ENCODE data around the gene CLDN16. TPM values are rescaled to one million over a fixed set of nuclear protein-coding genes. Genes with fewer than 3 reads are reported as not detected.

CLDN16 gene
- total RNA-seq, 2 experiments from 2014 or later = not detected

- H3K27ac Mint-ChIP-seq = no peak overlapping the region
- Histone ChIP-seq H3K4me3 (ENCODE audit: low read length) (no peak overlapping the region), H3K9me3 (ENCODE audit: control insufficient read depth in 1 of 2, insufficient read depth in 1 of 2, low read length in 2 of 2) (no peaks in the 10 kb centered on the region), H3K27ac (ENCODE audit: low read depth in 1 of 2, low read length in 2 of 2) (no peak overlapping the region), H3K27me3 (ENCODE audit: control insufficient read depth in 1 of 2, insufficient read depth in 2 of 2, low read length in 2 of 2) (peaks cover 0 to 4% of the 10 kb centered on the region in 2 experiments), H3K36me3 (ENCODE audit: insufficient read depth, low read length) (no peaks in the 10 kb centered on the region), H3K4me1 (ENCODE audit: insufficient read depth, low read length) (no peaks in the 10 kb centered on the region)
- no peaks in the 10 kb centered on the region for H3K4me1 Mint-ChIP-seq (ENCODE audit: low read depth)
- no peak for DNase-seq
- ChIA-PET CTCF (no interaction called here), POLR2A (no interaction called here)
- H3K27me3 Mint-ChIP-seq = peaks cover 41% of the 10 kb centered on the region
- H3K4me3 Mint-ChIP-seq = no peak overlapping the region
- intact Hi-C loops (cut with DNase I, micrococcal nuclease) = no loop called here
- TF ChIP-seq, protein P1, sequence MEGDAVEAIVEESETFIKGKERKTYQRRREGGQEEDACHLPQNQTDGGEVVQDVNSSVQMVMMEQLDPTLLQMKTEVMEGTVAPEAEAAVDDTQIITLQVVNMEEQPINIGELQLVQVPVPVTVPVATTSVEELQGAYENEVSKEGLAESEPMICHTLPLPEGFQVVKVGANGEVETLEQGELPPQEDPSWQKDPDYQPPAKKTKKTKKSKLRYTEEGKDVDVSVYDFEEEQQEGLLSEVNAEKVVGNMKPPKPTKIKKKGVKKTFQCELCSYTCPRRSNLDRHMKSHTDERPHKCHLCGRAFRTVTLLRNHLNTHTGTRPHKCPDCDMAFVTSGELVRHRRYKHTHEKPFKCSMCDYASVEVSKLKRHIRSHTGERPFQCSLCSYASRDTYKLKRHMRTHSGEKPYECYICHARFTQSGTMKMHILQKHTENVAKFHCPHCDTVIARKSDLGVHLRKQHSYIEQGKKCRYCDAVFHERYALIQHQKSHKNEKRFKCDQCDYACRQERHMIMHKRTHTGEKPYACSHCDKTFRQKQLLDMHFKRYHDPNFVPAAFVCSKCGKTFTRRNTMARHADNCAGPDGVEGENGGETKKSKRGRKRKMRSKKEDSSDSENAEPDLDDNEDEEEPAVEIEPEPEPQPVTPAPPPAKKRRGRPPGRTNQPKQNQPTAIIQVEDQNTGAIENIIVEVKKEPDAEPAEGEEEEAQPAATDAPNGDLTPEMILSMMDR (IDR thresholded peaks at IDR 0.05) = no peak
- no peaks in the 10 kb centered on the region for H3K36me3 Mint-ChIP-seq (ENCODE audit: low read depth)
- no peak for ATAC-seq (ENCODE audit: poor library complexity)
- H3K9me3 Mint-ChIP-seq = peaks cover 2% of the 10 kb centered on the region
Measured at GRCh38 chr3:190435618-190436017, 47.7 kb downstream of the CLDN16 start.

- intact Hi-C loops (cut with DNase I, micrococcal nuclease) = no loop called here
- peaks cover 2% of the 10 kb centered on the region for H3K9me3 Mint-ChIP-seq
- no peak overlapping the region for H3K4me3 Mint-ChIP-seq
- TF ChIP-seq, protein P1 (IDR thresholded peaks at IDR 0.05) = no peak
- CTCF ChIA-PET = no interaction called here
- POLR2A ChIA-PET = no interaction called here
- no peaks in the 10 kb centered on the region for H3K4me1 ChIP-seq (ENCODE audit: insufficient read depth, low read length)
- no peak overlapping the region for H3K4me3 ChIP-seq (ENCODE audit: low read length)
- no peak overlapping the region for H3K27ac Mint-ChIP-seq
- peaks cover 41% of the 10 kb centered on the region for H3K27me3 Mint-ChIP-seq
- no peaks in the 10 kb centered on the region for H3K36me3 Mint-ChIP-seq (ENCODE audit: low read depth)
- no peaks in the 10 kb centered on the region for H3K9me3 ChIP-seq (ENCODE audit: control insufficient read depth in 1 of 2, insufficient read depth in 1 of 2, low read length in 2 of 2)
- no peaks in the 10 kb centered on the region for H3K4me1 Mint-ChIP-seq (ENCODE audit: low read depth)
- no peaks in the 10 kb centered on the region for H3K36me3 ChIP-seq (ENCODE audit: insufficient read depth, low read length)
- no peak for ATAC-seq (ENCODE audit: poor library complexity)
- peaks cover 0 to 4% of the 10 kb centered on the region in 2 experiments for H3K27me3 ChIP-seq (ENCODE audit: control insufficient read depth in 1 of 2, insufficient read depth in 2 of 2, low read length in 2 of 2)
- no peak for DNase-seq
- no peak overlapping the region for H3K27ac ChIP-seq (ENCODE audit: low read depth in 1 of 2, low read length in 2 of 2)
Measured at GRCh38 chr3:190436331-190436730, 48.4 kb downstream of the CLDN16 start.

GRCh38 chr3:190442240-190442639 is 54.3 kb downstream of the CLDN16 start:
- TF ChIP-seq, protein P1 (IDR thresholded peaks at IDR 0.05) = no peak
- no peaks in the 10 kb centered on the region for H3K36me3 ChIP-seq (ENCODE audit: insufficient read depth, low read length)
- no peaks in the 10 kb centered on the region for H3K9me3 ChIP-seq (ENCODE audit: control insufficient read depth in 1 of 2, insufficient read depth in 1 of 2, low read length in 2 of 2)
- ATAC-seq (ENCODE audit: poor library complexity) (no peak), DNase-seq (no peak)
- Mint-ChIP-seq H3K27ac (no peak overlapping the region), H3K36me3 (ENCODE audit: low read depth) (no peaks in the 10 kb centered on the region), H3K9me3 (no peaks in the 10 kb centered on the region), H3K27me3 (peaks cover 7% of the 10 kb centered on the region), H3K4me3 (no peak overlapping the region), H3K4me1 (ENCODE audit: low read depth) (peaks cover 12% of the 10 kb centered on the region)
- H3K27me3 ChIP-seq (ENCODE audit: control insufficient read depth in 1 of 2, insufficient read depth in 2 of 2, low read length in 2 of 2) = no peaks in the 10 kb centered on the region
- H3K4me1 ChIP-seq (ENCODE audit: insufficient read depth, low read length) = no peaks in the 10 kb centered on the region
- H3K4me3 ChIP-seq (ENCODE audit: low read length) = no peak overlapping the region
- CTCF ChIA-PET = no interaction called here
- intact Hi-C loops (cut with DNase I, micrococcal nuclease) = no loop called here
- no peak overlapping the region for H3K27ac ChIP-seq (ENCODE audit: low read depth in 1 of 2, low read length in 2 of 2)
- POLR2A ChIA-PET = no interaction called here
